Hepatocyte (in vitro differentiated cells): ENCODE measurements around the gene ACVR1. TPM values are rescaled to one million over a fixed set of nuclear protein-coding genes. Genes with fewer than 3 reads are reported as not detected.

Experiments
- DNase-seq: peaks from one replicate; pipeline ENCODE4 v3.0.0-alpha.2; 2016; ENCODE audit warnings: low spot score
- H2AFZ ChIP-seq: fragments of 200-600 bp; sonication (generic); 2 replicates; pipeline ENCODE4 v1.6.0; 2016; ENCODE audit warnings: antibody characterized with exemption, mild to moderate bottlenecking
- H3K27ac ChIP-seq: fragments of 200-600 bp; sonication (generic); 2 replicates; pipeline ENCODE4 v1.5.1; 2016; ENCODE audit warnings: mild to moderate bottlenecking
- H3K27me3 ChIP-seq: fragments of 200-600 bp; sonication (generic); 2 replicates; pipeline ENCODE4 v1.6.1; 2016
- H3K36me3 ChIP-seq: fragments of 200-600 bp; sonication (generic); replicated peaks from 2 replicates; pipeline ENCODE4 v1.5.1; 2016; ENCODE audit warnings: low read depth; ENCODE audit not compliant: insufficient read depth
- H3K4me1 ChIP-seq: fragments of 200-600 bp; sonication (generic); 2 replicates; pipeline ENCODE4 v1.5.1; 2016; ENCODE audit warnings: mild to moderate bottlenecking, moderate library complexity; ENCODE audit not compliant: insufficient read depth
- H3K4me2 ChIP-seq: fragments of 200-600 bp; sonication (generic); 2 replicates; pipeline ENCODE4 v1.6.0; 2016
- H3K4me3 ChIP-seq: fragments of 200-600 bp; sonication (generic); 2 replicates; pipeline ENCODE4 v1.5.1; 2016; ENCODE audit warnings: mild to moderate bottlenecking
- H3K79me2 ChIP-seq: fragments of 200-600 bp; sonication (generic); 2 replicates; pipeline ENCODE4 v1.6.0; 2017; ENCODE audit warnings: mild to moderate bottlenecking
- H3K9me2 ChIP-seq: fragments of 200-600 bp; sonication (generic); replicated peaks from 2 replicates; pipeline ENCODE4 v1.6.0; 2017; ENCODE audit warnings: mild to moderate bottlenecking; ENCODE audit not compliant: insufficient read depth
- H3K9me3 ChIP-seq: fragments of 200-600 bp; sonication (generic); 2 replicates; pipeline ENCODE4 v1.5.1; 2016; ENCODE audit warnings: low read depth, mild to moderate bottlenecking
- H4K20me1 ChIP-seq: fragments of 200-600 bp; sonication (generic); 2 replicates; pipeline ENCODE4 v1.6.0; 2016; ENCODE audit warnings: mild to moderate bottlenecking; ENCODE audit not compliant: insufficient read depth, poor library complexity, severe bottlenecking
- CTCF ChIP-seq: fragments of 200-600 bp; sonication (generic); IDR thresholded peaks from 2 replicates; pipeline ENCODE4 v1.5.1; 2016; ENCODE audit warnings: antibody characterized with exemption, mild to moderate bottlenecking; ENCODE audit not compliant: poor library complexity
- EZH2 ChIP-seq: fragments of 200-600 bp; sonication (generic); IDR thresholded peaks from 2 replicates; pipeline ENCODE4 v1.6.1; 2016; ENCODE audit warnings: antibody characterized with exemption, mild to moderate bottlenecking, borderline replicate concordance
- EZH2phosphoT487 ChIP-seq: fragments of 200-600 bp; sonication (generic); IDR thresholded peaks from one replicate; pipeline ENCODE4 v1.6.1; 2018; ENCODE audit warnings: antibody characterized with exemption, mild to moderate bottlenecking, low read depth, moderate library complexity; ENCODE audit not compliant: unreplicated experiment, severe bottlenecking
- WGBS: methylation state at CpG from one replicate; pipeline ENCODE4 v1.1.6; 2016; ENCODE audit warnings: low lambda C conversion rate; ENCODE audit errors: missing lambda C conversion rate; 5-methylcytosine and 5-hydroxymethylcytosine counted together
- polyA plus RNA-seq: library from polyadenylated mRNA; unstranded; fragments of >200 nt; fragmentation: Nextera tagmentation; extraction: Ambion mirVana; gene quantifications from 2 replicates; pipeline ENCODE4 v1.2.1, GENCODE V29; 2016
- total RNA-seq: library from RNA; depleted of rRNA; stranded (reverse); fragments of >200 nt; gene quantifications from 2 replicates; pipeline ENCODE4 v1.2.3, GENCODE V29; 2014

ACVR1 gene
- total and polyA plus RNA-seq, 2 experiments from 2014 or later, result 19.6 to 20.1 TPM

GRCh38 chr2:157747695-157748370 is 128.3 kb downstream of the ACVR1 start:
- Histone ChIP-seq H3K4me1 (no peaks in the 10 kb centered on the region), H3K27me3 (no peaks in the 10 kb centered on the region), H2AFZ (no peak overlapping the region), H3K27ac (no peak overlapping the region), H3K9me2 (no peaks in the 10 kb centered on the region), H4K20me1 (no peaks in the 10 kb centered on the region), H3K4me2 (no peak overlapping the region), H3K36me3 (no peaks in the 10 kb centered on the region), H3K9me3 (no peaks in the 10 kb centered on the region), H3K4me3 (no peak overlapping the region), H3K79me2 (no peaks in the 10 kb centered on the region)
- WGBS, result 46% methylated on average over 3 of the region's 3 CpGs
- DNase-seq, result no peak
- no peak for TF ChIP-seq CTCF
- TF ChIP-seq EZH2phosphoT487, result no peak
- TF ChIP-seq EZH2, result no peak

GRCh38 chr2:157747280-157747679 is 128.8 kb downstream of the ACVR1 start:
- 88% methylated on average over 3 of the region's 3 CpGs for WGBS
- Histone ChIP-seq H3K9me3 (no peaks in the 10 kb centered on the region), H3K4me2 (no peak overlapping the region), H4K20me1 (no peaks in the 10 kb centered on the region), H2AFZ (no peak overlapping the region), H3K9me2 (no peaks in the 10 kb centered on the region), H3K4me1 (no peaks in the 10 kb centered on the region), H3K27me3 (no peaks in the 10 kb centered on the region), H3K36me3 (no peaks in the 10 kb centered on the region), H3K79me2 (no peaks in the 10 kb centered on the region), H3K4me3 (no peak overlapping the region), H3K27ac (no peak overlapping the region)
- DNase-seq, result no peak
- TF ChIP-seq EZH2, result no peak
- TF ChIP-seq CTCF, result no peak
- TF ChIP-seq EZH2phosphoT487, result no peak

- Histone ChIP-seq H3K79me2 (no peaks in the 10 kb centered on the region), H3K36me3 (no peaks in the 10 kb centered on the region), H2AFZ (no peak overlapping the region), H3K9me2 (no peaks in the 10 kb centered on the region), H3K4me1 (no peaks in the 10 kb centered on the region), H3K27me3 (no peaks in the 10 kb centered on the region), H3K4me2 (no peak overlapping the region), H3K27ac (no peak overlapping the region), H3K9me3 (no peaks in the 10 kb centered on the region), H3K4me3 (no peak overlapping the region), H4K20me1 (no peaks in the 10 kb centered on the region)
- no peak for TF ChIP-seq CTCF
- WGBS, result 91% methylated on average over 12 of the region's 12 CpGs
- DNase-seq, result no peak
Measured at GRCh38 chr2:157746234-157746950, 129.7 kb downstream of the ACVR1 start.
